Fibroblast of lung (primary cell): ENCODE measurements around the gene ZNF324. TPM values are rescaled to one million over a fixed set of nuclear protein-coding genes. Genes with fewer than 3 reads are reported as not detected.
A peak's percentile ranks its signal among the peaks of the same experiment; 100 is the strongest.

Experiments
- DNase-seq, 2 donors: peaks; one replicate each; pipeline versions ENCODE4 v3.0.0 to v3.0.0-alpha.2; 2010; ENCODE audit warnings: low read depth in 2 of 2
- H2AFZ ChIP-seq: 2 replicates; pipeline ENCODE4 v1.5.1; 2012; ENCODE audit warnings: low read length, control low read depth, inconsistent platforms
- H3K27ac ChIP-seq: 2 replicates; pipeline ENCODE4 v1.5.1; 2011; ENCODE audit warnings: low read length, control low read depth; ENCODE audit not compliant: insufficient read depth
- H3K27me3 ChIP-seq: 2 replicates; pipeline ENCODE4 v1.5.1; 2011; ENCODE audit warnings: mild to moderate bottlenecking, low read length; ENCODE audit not compliant: control insufficient read depth, insufficient read depth
- H3K36me3 ChIP-seq: 2 replicates; pipeline ENCODE4 v1.5.1; 2011; ENCODE audit warnings: low read length; ENCODE audit not compliant: control insufficient read depth, insufficient read depth
- H3K4me1 ChIP-seq: 2 replicates; pipeline ENCODE4 v1.5.1; 2011; ENCODE audit warnings: low read length; ENCODE audit not compliant: control insufficient read depth, insufficient read depth; ENCODE audit errors: extremely low read depth
- H3K4me2 ChIP-seq: 2 replicates; pipeline ENCODE4 v1.5.1; 2011; ENCODE audit warnings: low read length, control low read depth; ENCODE audit not compliant: insufficient read depth; ENCODE audit errors: extremely low read depth
- H3K4me3 ChIP-seq, 4 experiments: fragments of 200-600 bp in 1 of 4; sonication (generic) in 1 of 4; replicated peaks in 1 of 4; 2 replicates each; pipeline ENCODE4 v1.5.1; 2011 to 2016; ENCODE audit warnings: low read length in 4 of 4, low read depth in 3 of 4, mild to moderate bottlenecking in 3 of 4, control low read depth in 2 of 4, inconsistent platforms in 1 of 4, mixed read lengths in 1 of 4; ENCODE audit not compliant: insufficient read depth in 1 of 4; ENCODE audit errors: control extremely low read depth in 1 of 4
- H3K79me2 ChIP-seq: 2 replicates; pipeline ENCODE4 v1.5.1; 2012; ENCODE audit warnings: mild to moderate bottlenecking, low read length, inconsistent platforms; ENCODE audit not compliant: control insufficient read depth, insufficient read depth
- H3K9ac ChIP-seq: 2 replicates; pipeline ENCODE4 v1.5.1; 2011; ENCODE audit warnings: mild to moderate bottlenecking, low read length, control low read depth; ENCODE audit not compliant: insufficient read depth
- H3K9me3 ChIP-seq: 2 replicates; pipeline ENCODE4 v1.5.1; 2012; ENCODE audit warnings: low read depth, low read length; ENCODE audit not compliant: control insufficient read depth, insufficient read depth
- H4K20me1 ChIP-seq: 2 replicates; pipeline ENCODE4 v1.5.1; 2011; ENCODE audit warnings: low read length; ENCODE audit not compliant: control insufficient read depth, insufficient read depth; ENCODE audit errors: extremely low read depth
- CTCF ChIP-seq, 2 donors: IDR thresholded peaks in 1 of 2; conservative IDR thresholded peaks in 1 of 2; 1 replicate in 1 of 2; 2 replicates in 1 of 2; pipeline ENCODE4 v1.5.1; 2011 to 2012; ENCODE audit warnings: low read length in 2 of 2, control low read depth in 1 of 2, inconsistent platforms in 1 of 2, low read depth in 1 of 2, mild to moderate bottlenecking in 1 of 2
- EZH2 ChIP-seq: IDR thresholded peaks from 2 replicates; pipeline ENCODE4 v1.5.1; 2012; ENCODE audit warnings: low read length, control low read depth, mild to moderate bottlenecking; ENCODE audit errors: missing control alignments
- polyA plus RNA-seq, 2 donors: library from polyadenylated mRNA; depleted of rRNA in 1 of 2; stranded (reverse) in 1 of 2; unstranded in 1 of 2; fragments of >200 nt; gene quantifications; 2 replicates each; pipeline ENCODE4 v1.2.1, GENCODE V29; 2011 to 2012; ENCODE audit warnings: missing spikeins in 1 of 2
- total RNA-seq: library from RNA; depleted of rRNA; stranded (reverse); fragments of >200 nt; gene quantifications from 2 replicates; pipeline ENCODE4 v1.2.1, GENCODE V29; 2014

The ZNF324 gene
- total and polyA plus RNA-seq, 2 donors (not counting 1 experiment from before 2014, with no cell fraction given), result 4.1 to 14.2 TPM

DNA sequence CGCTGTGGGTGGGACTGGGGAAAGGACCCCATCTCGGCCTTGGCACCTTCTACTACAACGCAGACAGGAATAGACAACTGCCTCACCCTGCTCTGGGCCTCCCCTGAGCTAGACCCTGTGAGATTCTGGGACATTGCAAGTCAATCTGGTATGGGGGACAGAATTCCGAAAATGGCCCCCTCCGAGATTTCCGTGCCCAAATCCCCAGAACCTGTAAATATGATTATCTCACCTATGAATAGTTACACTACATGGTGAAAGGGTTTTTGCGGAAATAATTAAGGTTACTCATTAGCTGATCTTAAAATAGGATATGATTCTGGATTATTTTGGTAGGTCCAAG lies 53.3 kb downstream of the ZNF324 start:
- H3K27ac ChIP-seq, result peak overlapping the region; percentile 94
- peak overlapping the region; percentile 95 for H3K9ac ChIP-seq
- no peaks in the 10 kb centered on the region for H3K27me3 ChIP-seq
- H3K4me3 ChIP-seq, result peak overlapping the region; percentile 83 to 97 (median 92)
- peaks cover 9% of the 10 kb centered on the region for H3K36me3 ChIP-seq
- peak overlapping the region; percentile 92 for H2AFZ ChIP-seq
- peak overlapping the region; percentile 99 for H3K4me2 ChIP-seq
- no peak for DNase-seq
- no peaks in the 10 kb centered on the region for H3K9me3 ChIP-seq
- H3K4me1 ChIP-seq, result peaks cover 9% of the 10 kb centered on the region
- TF ChIP-seq CTCF (conservative IDR thresholded peaks at IDR 0.05 in 1 of 2, IDR thresholded peaks at IDR 0.05 in 1 of 2; ENCODE audit: low read depth in 1 of 2, low read length in 2 of 2) (no peak), EZH2 (no peak)
- H3K79me2 ChIP-seq, result peaks cover 33% of the 10 kb centered on the region
- H4K20me1 ChIP-seq, result no peaks in the 10 kb centered on the region

- H3K9me3 ChIP-seq, result no peaks in the 10 kb centered on the region
- H3K79me2 ChIP-seq, result peaks cover 25% of the 10 kb centered on the region
- peaks cover 9% of the 10 kb centered on the region for H3K36me3 ChIP-seq
- no peak for TF ChIP-seq CTCF (conservative IDR thresholded peaks at IDR 0.05 in 1 of 2, IDR thresholded peaks at IDR 0.05 in 1 of 2; ENCODE audit: low read depth in 1 of 2, low read length in 2 of 2)
- TF ChIP-seq EZH2, result no peak
- no peak overlapping the region for H3K4me3 ChIP-seq
- no peak overlapping the region for H3K9ac ChIP-seq
- H3K4me1 ChIP-seq, result peaks cover 9% of the 10 kb centered on the region
- no peak overlapping the region for H2AFZ ChIP-seq
- no peak overlapping the region for H3K27ac ChIP-seq
- H3K4me2 ChIP-seq, result no peak overlapping the region
- H4K20me1 ChIP-seq, result no peaks in the 10 kb centered on the region
- no peaks in the 10 kb centered on the region for H3K27me3 ChIP-seq
- DNase-seq, result no peak
Observed at GRCh38 chr19:58521651-58522050, 54.8 kb downstream of the ZNF324 start.

- H3K79me2 ChIP-seq, result peaks cover 14% of the 10 kb centered on the region
- H3K36me3 ChIP-seq, result no peaks in the 10 kb centered on the region
- no peak for TF ChIP-seq EZH2
- TF ChIP-seq CTCF (conservative IDR thresholded peaks at IDR 0.05 in 1 of 2, IDR thresholded peaks at IDR 0.05 in 1 of 2; ENCODE audit: low read depth in 1 of 2, low read length in 2 of 2), result no peak
- H3K4me3 ChIP-seq, result no peak overlapping the region
- H3K4me1 ChIP-seq, result peaks cover 9% of the 10 kb centered on the region
- DNase-seq, result no peak
- no peaks in the 10 kb centered on the region for H4K20me1 ChIP-seq
- H3K9ac ChIP-seq, result no peak overlapping the region
- H3K9me3 ChIP-seq, result no peaks in the 10 kb centered on the region
- H3K27me3 ChIP-seq, result no peaks in the 10 kb centered on the region
- H2AFZ ChIP-seq, result no peak overlapping the region
- no peak overlapping the region for H3K4me2 ChIP-seq
- no peak overlapping the region for H3K27ac ChIP-seq
Observed at GRCh38 chr19:58522709-58523108, 55.8 kb downstream of the ZNF324 start.

Other genes starting within 250 kb of the ZNF324 start
- 34.4 and 40.8 TPM in 2 replicates for gene ZNF544, start 238.2 kb upstream of the ZNF324 start, total RNA-seq
- gene ZNF544, start 238.2 kb upstream of the ZNF324 start, polyA plus RNA-seq, result 17.6 and 22.0 TPM in 2 replicates
- 4.9 and 5.6 TPM in 2 replicates for gene ZNF8, start 188.1 kb upstream of the ZNF324 start, total RNA-seq
- 2.3 and 2.6 TPM in 2 replicates for gene ZNF8, start 188.1 kb upstream of the ZNF324 start, polyA plus RNA-seq
- gene ERVK3-1, start 161.7 kb upstream of the ZNF324 start, total RNA-seq, result 20.0 and 25.6 TPM in 2 replicates
- gene ERVK3-1, start 161.7 kb upstream of the ZNF324 start, polyA plus RNA-seq, result 36.6 and 44.7 TPM in 2 replicates
- 2.3 and 3.0 TPM in 2 replicates for gene ZSCAN22, start 140.1 kb upstream of the ZNF324 start, total RNA-seq
- gene ZSCAN22, start 140.1 kb upstream of the ZNF324 start, polyA plus RNA-seq, result 2.8 and 3.0 TPM in 2 replicates
- gene A1BG, start 113.6 kb upstream of the ZNF324 start, total RNA-seq, result 3.3 and 12.6 TPM in 2 replicates
- gene A1BG, start 113.6 kb upstream of the ZNF324 start, polyA plus RNA-seq, result 5.0 and 8.3 TPM in 2 replicates
- 1.5 and 2.5 TPM in 2 replicates for gene ZNF497, start 104.3 kb upstream of the ZNF324 start, total RNA-seq
- gene ZNF497, start 104.3 kb upstream of the ZNF324 start, polyA plus RNA-seq, result 0.03 and 0.05 TPM in 2 replicates
- 1.5 and 1.8 TPM in 2 replicates for gene ZNF837, start 86.0 kb upstream of the ZNF324 start, total RNA-seq
- gene ZNF837, start 86.0 kb upstream of the ZNF324 start, polyA plus RNA-seq, result 0.18 and 0.27 TPM in 2 replicates
- 2,126 and 2,800 TPM in 2 replicates for gene RPS5, start 79.8 kb upstream of the ZNF324 start, total RNA-seq
- gene RPS5, start 79.8 kb upstream of the ZNF324 start, polyA plus RNA-seq, result 1,173 and 1,532 TPM in 2 replicates
- gene RNF225, start 71.4 kb upstream of the ZNF324 start, total RNA-seq, result under 0.01 TPM in 1 of 2 replicates, not detected in the other
- gene RNF225, start 71.4 kb upstream of the ZNF324 start, polyA plus RNA-seq, result not detected in 2 replicates
- 16.9 and 18.8 TPM in 2 replicates for gene ZNF584, start 58.4 kb upstream of the ZNF324 start, total RNA-seq
- 11.7 and 14.6 TPM in 2 replicates for gene ZNF584, start 58.4 kb upstream of the ZNF324 start, polyA plus RNA-seq
- gene ZNF132, start 26.9 kb upstream of the ZNF324 start, total RNA-seq, result 9.5 and 14.5 TPM in 2 replicates
- 2.2 and 4.1 TPM in 2 replicates for gene ZNF132, start 26.9 kb upstream of the ZNF324 start, polyA plus RNA-seq
- 8.9 and 9.0 TPM in 2 replicates for gene ZNF324B, start 15.5 kb upstream of the ZNF324 start, total RNA-seq
- 2.1 and 2.5 TPM in 2 replicates for gene ZNF324B, start 15.5 kb upstream of the ZNF324 start, polyA plus RNA-seq
- 8.2 and 9.4 TPM in 2 replicates for gene ZNF446, start 9.3 kb downstream of the ZNF324 start, total RNA-seq
- 2.4 and 2.5 TPM in 2 replicates for gene ZNF446, start 9.3 kb downstream of the ZNF324 start, polyA plus RNA-seq
- 6.7 and 10.1 TPM in 2 replicates for gene SLC27A5, start 44.9 kb downstream of the ZNF324 start, total RNA-seq
- 5.2 and 7.3 TPM in 2 replicates for gene SLC27A5, start 44.9 kb downstream of the ZNF324 start, polyA plus RNA-seq
- 4.9 and 5.9 TPM in 2 replicates for gene ZBTB45, start 52.7 kb downstream of the ZNF324 start, total RNA-seq
- gene ZBTB45, start 52.7 kb downstream of the ZNF324 start, polyA plus RNA-seq, result 3.1 and 4.3 TPM in 2 replicates
- gene TRIM28, start 77.0 kb downstream of the ZNF324 start, total RNA-seq, result 293 and 325 TPM in 2 replicates
- 160 and 273 TPM in 2 replicates for gene TRIM28, start 77.0 kb downstream of the ZNF324 start, polyA plus RNA-seq
- 146 and 167 TPM in 2 replicates for gene CHMP2A, start 88.0 kb downstream of the ZNF324 start, total RNA-seq
- gene CHMP2A, start 88.0 kb downstream of the ZNF324 start, polyA plus RNA-seq, result 215 and 269 TPM in 2 replicates
- 52.6 and 73.7 TPM in 2 replicates for gene UBE2M, start 91.5 kb downstream of the ZNF324 start, total RNA-seq
- gene UBE2M, start 91.5 kb downstream of the ZNF324 start, polyA plus RNA-seq, result 73.6 and 99.9 TPM in 2 replicates
- 13.9 and 14.9 TPM in 2 replicates for gene MZF1, start 106.3 kb downstream of the ZNF324 start, total RNA-seq
- 3.0 and 4.1 TPM in 2 replicates for gene MZF1, start 106.3 kb downstream of the ZNF324 start, polyA plus RNA-seq